HFFc6 (cell line): ENCODE data around the gene KRT15. TPM values are rescaled to one million over a fixed set of nuclear protein-coding genes. Genes with fewer than 3 reads are reported as not detected.

Experiments
- DNase-seq: peaks from one replicate; pipeline ENCODE4 v3.0.0-alpha.2; 2018
- H3K27ac Mint-ChIP-seq: 2 replicates; pipeline ENCODE4 v1.8.0; 2020; ENCODE audit warnings: mild to moderate bottlenecking, mixed read lengths
- H3K27me3 Mint-ChIP-seq: 2 replicates; pipeline ENCODE4 v1.8.0; 2021; ENCODE audit warnings: mild to moderate bottlenecking, moderate library complexity, mixed read lengths; ENCODE audit not compliant: insufficient read depth
- H3K36me3 Mint-ChIP-seq: 2 replicates; pipeline ENCODE4 v1.8.0; 2021; ENCODE audit warnings: low read depth, mixed read lengths
- H3K4me1 Mint-ChIP-seq: 2 replicates; pipeline ENCODE4 v1.8.0; 2020; ENCODE audit warnings: low read depth, mixed read lengths
- H3K4me3 Mint-ChIP-seq: 2 replicates; pipeline ENCODE4 v1.8.0; 2020; ENCODE audit warnings: mild to moderate bottlenecking, moderate library complexity, mixed read lengths
- H3K9me3 Mint-ChIP-seq: 2 replicates; pipeline ENCODE4 v1.8.0; 2020; ENCODE audit warnings: mild to moderate bottlenecking, mixed read lengths
- CTCF ChIP-seq: fragments of 200-600 bp; sonication (generic); IDR thresholded peaks from 2 replicates; pipeline ENCODE4 v1.5.0; 2021; ENCODE audit warnings: antibody characterized with exemption, mild to moderate bottlenecking
- total RNA-seq, 6 experiments: library from RNA; stranded (reverse); fragmentation: NEBNext Ultra II Directional; extraction: Animal tissue kit (Norgen Biotek cat#: 25700); gene quantifications; 2 replicates in 1 of 6; 3 replicates in 5 of 6; pipeline ENCODE4 v1.2.3, GENCODE V29; 2021

KRT15 gene
- total RNA-seq, 6 experiments from 2014 or later, result 5.0 to 8.6 (median 6.9) TPM

DNA sequence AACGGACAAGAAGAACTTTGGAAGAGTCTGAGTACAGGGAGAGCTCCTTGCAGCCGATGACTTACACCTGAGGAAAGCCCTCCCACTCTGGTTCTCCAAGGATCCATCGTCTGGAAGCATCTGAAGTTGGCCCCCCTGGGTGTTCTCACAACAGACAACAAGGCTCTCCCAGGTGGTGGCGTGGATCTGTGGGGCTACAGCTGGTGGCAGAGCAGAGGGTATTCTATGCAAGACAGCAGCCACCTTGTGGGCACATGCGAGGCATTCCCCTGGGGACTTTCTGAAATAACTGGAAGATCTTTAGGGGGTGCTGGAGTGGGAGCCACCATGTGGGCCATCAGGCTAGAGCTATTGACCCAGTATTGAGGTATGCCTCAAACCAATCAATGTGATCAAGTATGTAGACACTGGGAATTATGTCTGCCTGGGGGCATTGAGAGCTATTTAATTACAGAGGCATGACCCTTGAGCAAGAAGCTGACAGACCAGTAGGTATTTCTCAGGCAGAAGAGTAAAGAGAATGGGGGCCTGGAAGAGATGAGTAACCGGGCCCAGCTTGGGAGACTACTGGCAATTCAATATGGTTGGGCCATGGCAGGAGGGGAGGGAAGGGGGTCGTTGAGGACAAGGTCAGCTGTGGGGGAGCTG, 16.3 kb upstream of the KRT15 start:
- Mint-ChIP-seq H3K27me3 (peaks cover 1% of the 10 kb centered on the region; the same call in 1 of the 2 replicates), H3K4me3 (no peak overlapping the region), H3K27ac (no peak overlapping the region), H3K4me1 (peaks cover 49% of the 10 kb centered on the region), H3K9me3 (no peaks in the 10 kb centered on the region), H3K36me3 (no peaks in the 10 kb centered on the region)
- peak; percentile 20; the same call in 1 of the 2 replicates for TF ChIP-seq CTCF
- no peak for DNase-seq

DNA sequence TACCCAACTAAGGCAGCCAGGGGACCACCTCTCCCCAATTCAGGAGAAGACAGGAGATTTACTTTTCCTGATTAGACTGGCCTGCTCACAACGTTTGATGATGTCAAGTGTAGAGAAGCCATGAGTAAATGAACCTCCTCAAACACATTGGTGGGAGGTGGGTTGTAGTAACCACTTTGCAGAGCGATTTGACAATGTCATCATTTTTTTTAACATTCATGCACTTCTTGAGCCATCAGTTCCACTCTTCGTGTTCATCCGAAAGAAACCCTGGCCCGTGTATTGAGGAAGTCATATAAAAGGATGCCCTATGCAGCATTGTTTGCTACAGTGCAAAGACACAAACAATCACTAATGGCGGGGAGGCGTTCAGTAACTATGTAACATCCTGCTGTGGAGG, 14.9 kb upstream of the KRT15 start:
- DNase-seq, result no peak
- no peaks in the 10 kb centered on the region for H3K9me3 Mint-ChIP-seq

GRCh38 chr17:41532947-41533570, 14.4 kb upstream of the KRT15 start:
- H3K4me3 Mint-ChIP-seq, result no peak overlapping the region
- peaks cover 53% of the 10 kb centered on the region for H3K4me1 Mint-ChIP-seq
- DNase-seq, result no peak
- H3K36me3 Mint-ChIP-seq, result no peaks in the 10 kb centered on the region
- H3K27me3 Mint-ChIP-seq, result peaks cover 3% of the 10 kb centered on the region
- no peak for TF ChIP-seq CTCF
- H3K27ac Mint-ChIP-seq, result no peak overlapping the region
- H3K9me3 Mint-ChIP-seq, result no peaks in the 10 kb centered on the region

More for the DNA sequence above, 14.9 kb upstream of the KRT15 start:
- Mint-ChIP-seq H3K4me3 (no peak overlapping the region), H3K4me1 (peaks cover 53% of the 10 kb centered on the region), H3K27me3 (peaks cover 1% of the 10 kb centered on the region; the same call in 1 of the 2 replicates), H3K36me3 (no peaks in the 10 kb centered on the region), H3K27ac (no peak overlapping the region)
- no peak for TF ChIP-seq CTCF

GRCh38 chr17:41531993-41532392, 13.3 kb upstream of the KRT15 start:
- Mint-ChIP-seq H3K4me1 (peaks cover 42% of the 10 kb centered on the region), H3K4me3 (no peak overlapping the region), H3K27ac (peak overlapping the region; percentile 28; the same call in 1 of the 2 replicates), H3K27me3 (peaks cover 3% of the 10 kb centered on the region), H3K36me3 (no peaks in the 10 kb centered on the region), H3K9me3 (no peaks in the 10 kb centered on the region)
- no peak for DNase-seq
- no peak for TF ChIP-seq CTCF

GRCh38 chr17:41530062-41531048, 11.7 kb upstream of the KRT15 start:
- peak; percentile 97 for DNase-seq
- Mint-ChIP-seq H3K4me3 (peak overlapping the region; percentile 68), H3K36me3 (no peaks in the 10 kb centered on the region), H3K9me3 (no peaks in the 10 kb centered on the region), H3K27me3 (peaks cover 3% of the 10 kb centered on the region), H3K27ac (peak overlapping the region; percentile 98), H3K4me1 (peaks cover 38% of the 10 kb centered on the region)
- TF ChIP-seq CTCF, result peak; percentile 17; the same call in 1 of the 2 replicates
